Ascending aorta (tissue), 2 donors: ENCODE measurements around the gene CD79A. TPM values are rescaled to one million over a fixed set of nuclear protein-coding genes. Genes with fewer than 3 reads are reported as not detected.

Experiments used
- DNase-seq, 2 donors: peaks; one replicate each; pipeline ENCODE4 v3.0.0-alpha.2; 2019; ENCODE audit warnings: low spot score in 2 of 2
- H3K27ac ChIP-seq, 2 donors: fragments of 200-600 bp; sonication (generic); one replicate each; pipeline ENCODE4 v1.5.1; 2016 to 2017; ENCODE audit warnings: mild to moderate bottlenecking in 1 of 2
- H3K27me3 ChIP-seq: fragments of 200-600 bp; sonication (generic); one replicate; pipeline ENCODE4 v1.5.1; 2017
- H3K36me3 ChIP-seq, 2 donors: fragments of 200-600 bp; sonication (generic); one replicate each; pipeline ENCODE4 v1.5.1; 2016
- H3K4me1 ChIP-seq, 2 donors: fragments of 200-600 bp; sonication (generic); one replicate each; pipeline ENCODE4 v1.5.1; 2016 to 2017; ENCODE audit warnings: mild to moderate bottlenecking in 1 of 2
- H3K4me3 ChIP-seq, 2 donors: fragments of 200-600 bp; sonication (generic); one replicate each; pipeline ENCODE4 v1.5.1; 2016 to 2017; ENCODE audit warnings: mild to moderate bottlenecking in 1 of 2
- H3K9me3 ChIP-seq, 2 donors: fragments of 200-600 bp; sonication (generic); one replicate each; pipeline ENCODE4 v1.5.1; 2016
- CTCF ChIP-seq, 3 experiments: fragments of 200-600 bp in 2 of 3; fragments of 450-650 bp in 1 of 3; sonication (generic) in 2 of 3; IDR thresholded peaks; one replicate each; pipeline ENCODE4 v1.5.1; 2016 to 2019; ENCODE audit warnings: antibody characterized with exemption in 3 of 3, mild to moderate bottlenecking in 1 of 3, moderate library complexity in 1 of 3
- intact Hi-C: fragments of 100-400 bp; cut with DNase I; formaldehyde crosslinking; loops from one replicate; pipeline ENCODE4 v1.15.1; 2023
- total RNA-seq: library from RNA; depleted of rRNA; stranded (reverse); fragments of >200 nt; gene quantifications from one replicate; pipeline ENCODE4 v1.1.0, GENCODE V29; 2016

Gene CD79A
- total RNA-seq, 1 donor from 2014 or later = not detected

GRCh38 chr19:41926763-41927496 is 49.9 kb downstream of the CD79A start:
- Histone ChIP-seq H3K27ac (no peak overlapping the region), H3K4me3 (no peak overlapping the region), H3K4me1 (peaks cover 0 to 11% of the 10 kb centered on the region in 2 donors), H3K9me3 (no peaks in the 10 kb centered on the region), H3K27me3 (peaks cover 36% of the 10 kb centered on the region), H3K36me3 (no peaks in the 10 kb centered on the region)
- intact Hi-C loops = no loop called here
- DNase-seq = no peak
- no peak for TF ChIP-seq CTCF (IDR thresholded peaks at IDR 0.05)

GRCh38 chr19:41927497-41928192 is 50.6 kb downstream of the CD79A start:
- intact Hi-C loops = no loop called here
- peaks cover 0 to 11% of the 10 kb centered on the region in 2 donors for H3K4me1 ChIP-seq
- no peaks in the 10 kb centered on the region for H3K9me3 ChIP-seq
- TF ChIP-seq CTCF (IDR thresholded peaks at IDR 0.05) = no peak
- peaks cover 38% of the 10 kb centered on the region for H3K27me3 ChIP-seq
- no peaks in the 10 kb centered on the region for H3K36me3 ChIP-seq
- H3K4me3 ChIP-seq = peak overlapping the region; percentile 48 to 61
- no peak overlapping the region for H3K27ac ChIP-seq
- no peak for DNase-seq

GRCh38 chr19:41928221-41928683 is 51.2 kb downstream of the CD79A start, which contains the start of gene ERFL:
TSS of gene ERFL (minus strand) at chr19:41928449. CDS start at chr19:41912919, 15,530 bp downstream.
- Histone ChIP-seq H3K27me3 (peaks cover 41% of the 10 kb centered on the region), H3K4me1 (peaks cover 0 to 11% of the 10 kb centered on the region in 2 donors), H3K36me3 (no peaks in the 10 kb centered on the region), H3K4me3 (peak within 1 kb of the TSS; percentile 48 to 61), H3K27ac (no peak within 1 kb of the TSS), H3K9me3 (no peaks in the 10 kb centered on the region)
- TF ChIP-seq CTCF (IDR thresholded peaks at IDR 0.05) = no peak
- intact Hi-C loops = no loop called here
- DNase-seq = no peak

GRCh38 chr19:41928754-41929535 is 51.9 kb downstream of the CD79A start:
- intact Hi-C loops = no loop called here
- Histone ChIP-seq H3K4me3 (peak overlapping the region; percentile 48 to 61), H3K4me1 (peaks cover 0 to 11% of the 10 kb centered on the region in 2 donors), H3K36me3 (no peaks in the 10 kb centered on the region), H3K9me3 (no peaks in the 10 kb centered on the region), H3K27ac (no peak overlapping the region), H3K27me3 (peaks cover 47% of the 10 kb centered on the region)
- DNase-seq = no peak
- TF ChIP-seq CTCF (IDR thresholded peaks at IDR 0.05) = no peak

GRCh38 chr19:41929536-41930071 is 52.5 kb downstream of the CD79A start:
- Histone ChIP-seq H3K36me3 (no peaks in the 10 kb centered on the region), H3K4me1 (peaks cover 0 to 11% of the 10 kb centered on the region in 2 donors), H3K4me3 (no peak overlapping the region), H3K27me3 (peaks cover 47% of the 10 kb centered on the region), H3K27ac (no peak overlapping the region), H3K9me3 (no peaks in the 10 kb centered on the region)
- DNase-seq = no peak
- intact Hi-C loops = no loop called here
- TF ChIP-seq CTCF (IDR thresholded peaks at IDR 0.05) = no peak
